ENCODE results near the gene CNNM2.
"Not testable (repeated sequence)": the region's sequence is repeated elsewhere in the genome, so short reads cannot be mapped to it uniquely, and the experiment has no call there.

Gene CNNM2

GRCh38 chr10:102926842-102927241 lies 8.7 kb downstream of the CNNM2 start:
- DNase-seq (ENCODE audit: low read depth): no peak

- DNase-seq (ENCODE audit: low read depth): no peak
These were observed 9.4 kb downstream of the CNNM2 start for GRCh38 chr10:102927311-102928010.

GRCh38 chr10:102928442-102928841 lies 10.3 kb downstream of the CNNM2 start:
- not testable (repeated sequence) for DNase-seq (ENCODE audit: low read depth)

GRCh38 chr10:102930720-102931119 lies 12.6 kb downstream of the CNNM2 start:
- no peak for DNase-seq (ENCODE audit: low read depth)

GRCh38 chr10:102931643-102932042 lies 13.5 kb downstream of the CNNM2 start:
- no peak for DNase-seq (ENCODE audit: low read depth)

- no peak for DNase-seq (ENCODE audit: low read depth)
These were observed 17.4 kb downstream of the CNNM2 start for GRCh38 chr10:102935505-102935904.

- no peak for DNase-seq (ENCODE audit: low read depth)
These were observed 18.0 kb downstream of the CNNM2 start for GRCh38 chr10:102935939-102936605.

GRCh38 chr10:102941401-102941800 lies 23.3 kb downstream of the CNNM2 start:
- no peak for DNase-seq (ENCODE audit: low read depth)

- no peak for DNase-seq (ENCODE audit: low read depth)
These were observed 27.4 kb downstream of the CNNM2 start for GRCh38 chr10:102945449-102945848.

- DNase-seq (ENCODE audit: low read depth): no peak
These were observed 27.9 kb downstream of the CNNM2 start for GRCh38 chr10:102945962-102946361.

GRCh38 chr10:102946992-102947391 lies 28.9 kb downstream of the CNNM2 start:
- no peak for DNase-seq (ENCODE audit: low read depth)

GRCh38 chr10:102948176-102948575 lies 30.1 kb downstream of the CNNM2 start:
- DNase-seq (ENCODE audit: low read depth): no peak

- no peak for DNase-seq (ENCODE audit: low read depth)
These were observed 30.7 kb downstream of the CNNM2 start for GRCh38 chr10:102948786-102949185.

- DNase-seq (ENCODE audit: low read depth): no peak
These were observed 31.8 kb downstream of the CNNM2 start for GRCh38 chr10:102949916-102950315.

- no peak for DNase-seq (ENCODE audit: low read depth)
These were observed 33.2 kb downstream of the CNNM2 start for GRCh38 chr10:102951316-102951715.

- DNase-seq (ENCODE audit: low read depth): no peak
These were observed 41.3 kb downstream of the CNNM2 start for GRCh38 chr10:102959360-102959759.

GRCh38 chr10:102960157-102960556 lies 42.1 kb downstream of the CNNM2 start:
- DNase-seq (ENCODE audit: low read depth): no peak

GRCh38 chr10:102962267-102962666 lies 44.2 kb downstream of the CNNM2 start:
- DNase-seq (ENCODE audit: low read depth): no peak

GRCh38 chr10:102962951-102963755 lies 45.1 kb downstream of the CNNM2 start:
- no peak for DNase-seq (ENCODE audit: low read depth)

GRCh38 chr10:102963756-102964025 lies 45.6 kb downstream of the CNNM2 start:
- DNase-seq (ENCODE audit: low read depth): no peak

GRCh38 chr10:102964064-102964463 lies 46.0 kb downstream of the CNNM2 start:
- not testable (repeated sequence) for DNase-seq (ENCODE audit: low read depth)

- DNase-seq (ENCODE audit: low read depth): no peak
These were observed 46.6 kb downstream of the CNNM2 start for GRCh38 chr10:102964713-102965112.

GRCh38 chr10:102965311-102965851 lies 47.3 kb downstream of the CNNM2 start:
- no peak for DNase-seq (ENCODE audit: low read depth)

Data from T-helper 22 cell (primary cell).